ENCODE results near the gene CLECL1. TPM values are rescaled to one million over a fixed set of nuclear protein-coding genes. Genes with fewer than 3 reads are reported as not detected.
A peak's percentile ranks its signal among the peaks of the same experiment; 100 is the strongest.

The CLECL1 gene
- total and polyA plus RNA-seq, 2 of the 13 experiments (the other 11 are each of a cell fraction or from before 2014, with no cell fraction given), result not detected

DNA sequence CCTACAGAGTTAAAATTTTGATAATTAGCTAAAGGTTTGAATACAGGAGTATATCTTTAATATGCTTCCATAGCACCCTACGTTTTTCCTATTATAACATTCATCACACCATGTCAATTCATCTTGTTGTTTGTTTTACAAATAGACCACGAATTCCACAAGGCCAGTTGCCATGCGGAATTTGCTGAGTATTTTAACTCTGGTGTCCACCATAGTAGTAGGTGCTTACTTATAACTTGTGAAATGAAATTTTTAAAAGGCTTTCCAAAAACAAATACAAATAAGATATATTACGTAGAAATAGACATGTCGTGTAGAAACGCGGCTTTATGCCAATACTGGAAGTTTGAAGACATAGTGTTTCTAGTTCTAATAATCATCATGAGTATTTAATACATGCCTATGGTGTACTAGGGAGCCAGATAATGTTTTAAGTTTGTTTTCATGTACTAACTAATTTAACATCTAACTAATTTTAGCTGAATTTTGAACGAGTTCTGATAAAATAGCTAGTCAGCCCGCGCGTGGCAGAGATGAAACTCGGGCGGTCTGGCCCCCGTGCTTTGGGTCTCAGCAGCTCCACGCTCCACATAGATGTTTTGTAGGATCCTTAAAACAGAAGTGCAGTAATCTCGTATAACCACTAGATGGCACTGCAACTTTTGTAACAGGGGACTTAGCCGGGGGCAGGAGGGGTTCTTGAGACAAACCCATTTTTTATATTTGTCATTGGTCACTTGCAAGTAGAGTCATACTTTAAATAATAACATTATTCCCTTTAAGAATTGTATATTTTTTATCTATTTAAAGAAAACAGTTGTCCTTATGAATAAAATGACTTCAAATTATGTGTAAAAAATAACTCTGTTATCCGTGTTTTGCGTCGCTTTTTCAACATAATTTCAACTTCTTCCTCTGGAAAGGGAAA lies 17.6 kb upstream of the CLECL1 start:
- H3K36me3 ChIP-seq (replicated peaks in 1 of 2; ENCODE audit: control insufficient read depth in 1 of 2, insufficient read depth in 2 of 2, low read length in 2 of 2), result no peaks in the 10 kb centered on the region
- peak; percentile 71 for ATAC-seq
- in situ Hi-C loops (cut with HindIII; ENCODE audit: extremely low pct_ligation_motif_present, low pct_unique_long_range_greater_than_20kb), result loop anchor here (5.0 to 10.0 kb wide), 2 partner anchors 177 to 384 kb away; partner anchors contain the start of gene CLEC7A
- intact Hi-C loops (cut with micrococcal nuclease; ENCODE audit: unreplicated experiment), result loop anchor here (1.0 kb wide), 3 partner anchors 48 to 390 kb away; no protein-coding TSS in a partner anchor
- H3K4me2 ChIP-seq (ENCODE audit: low read depth, low read length), result 0 out of 2 replicates have a peak overlapping the region, but pooled peaks have one; percentile 9
- BruUV-seq (replicated peaks), result no TSS peak
- no peak overlapping the region for H2AFZ ChIP-seq (ENCODE audit: low read length)
- H4K20me1 ChIP-seq (ENCODE audit: insufficient read depth, low read length), result no peaks in the 10 kb centered on the region
- peak; percentile 54 for FAIRE-seq
- H3K27ac ChIP-seq (ENCODE audit: extremely low read length, insufficient read depth, low read length), result no peak overlapping the region
- H3K27me3 ChIP-seq (ENCODE audit: control insufficient read depth in 1 of 2, insufficient read depth in 2 of 2, low read length in 2 of 2), result no peaks in the 10 kb centered on the region
- H3K9ac ChIP-seq (ENCODE audit: insufficient read depth, low read depth, low read length), result no peak overlapping the region
- H3K4me1 ChIP-seq (ENCODE audit: insufficient read depth, low read length), result no peaks in the 10 kb centered on the region
- no peaks in the 10 kb centered on the region for H3K9me3 ChIP-seq (ENCODE audit: low read length)
- WGBS (ENCODE audit: low lambda C conversion rate), result under 1% methylated on average over 19 of the region's 20 CpGs
- ChIA-PET POLR2A (no interaction called here), CTCF (ENCODE audit: low intra/inter-chr PET ratio, low total read pairs) (interaction anchor here (2.2 to 3.7 kb wide), 3 partner anchors 47 to 389 kb away, joined by 8 to 19 read pairs (median 10); no protein-coding TSS in a partner anchor)
- H3K79me2 ChIP-seq (ENCODE audit: insufficient read depth, low read length), result no peaks in the 10 kb centered on the region
- peak; percentile 47 for DNase-seq (ENCODE audit: low spot score)
- H3K4me3 ChIP-seq (replicated peaks in 1 of 3; ENCODE audit: insufficient read depth in 1 of 3, low read depth in 2 of 3, low read length in 3 of 3), result no peak overlapping the region
- TF ChIP-seq RARG (CRISPR knock-in tag; IDR thresholded peaks at IDR 0.05; ENCODE audit: low read depth), result no peak
- peak; percentile 46 for TF ChIP-seq STAG1 (CRISPR knock-in tag; IDR thresholded peaks at IDR 0.05)
- TF ChIP-seq, protein P1, sequence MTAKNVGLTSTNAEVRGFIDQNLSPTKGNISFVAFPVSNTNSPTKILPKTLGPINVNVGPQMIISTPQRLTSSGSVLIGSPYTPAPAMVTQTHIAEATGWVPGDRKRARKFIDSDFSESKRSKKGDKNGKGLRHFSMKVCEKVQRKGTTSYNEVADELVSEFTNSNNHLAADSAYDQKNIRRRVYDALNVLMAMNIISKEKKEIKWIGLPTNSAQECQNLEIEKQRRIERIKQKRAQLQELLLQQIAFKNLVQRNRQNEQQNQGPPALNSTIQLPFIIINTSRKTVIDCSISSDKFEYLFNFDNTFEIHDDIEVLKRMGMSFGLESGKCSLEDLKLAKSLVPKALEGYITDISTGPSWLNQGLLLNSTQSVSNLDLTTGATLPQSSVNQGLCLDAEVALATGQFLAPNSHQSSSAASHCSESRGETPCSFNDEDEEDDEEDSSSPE (CRISPR knock-in tag; IDR thresholded peaks at IDR 0.05), result no peak
- peak; percentile 33; the same call in 1 of the 2 replicates for TF ChIP-seq RAD21 (CRISPR knock-in tag; IDR thresholded peaks at IDR 0.05)
- TF ChIP-seq, protein P2, sequence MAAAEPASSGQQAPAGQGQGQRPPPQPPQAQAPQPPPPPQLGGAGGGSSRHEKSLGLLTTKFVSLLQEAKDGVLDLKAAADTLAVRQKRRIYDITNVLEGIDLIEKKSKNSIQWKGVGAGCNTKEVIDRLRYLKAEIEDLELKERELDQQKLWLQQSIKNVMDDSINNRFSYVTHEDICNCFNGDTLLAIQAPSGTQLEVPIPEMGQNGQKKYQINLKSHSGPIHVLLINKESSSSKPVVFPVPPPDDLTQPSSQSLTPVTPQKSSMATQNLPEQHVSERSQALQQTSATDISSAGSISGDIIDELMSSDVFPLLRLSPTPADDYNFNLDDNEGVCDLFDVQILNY (CRISPR knock-in tag; conservative IDR thresholded peaks at IDR 0.05), result no peak
- TF ChIP-seq, protein P3, sequence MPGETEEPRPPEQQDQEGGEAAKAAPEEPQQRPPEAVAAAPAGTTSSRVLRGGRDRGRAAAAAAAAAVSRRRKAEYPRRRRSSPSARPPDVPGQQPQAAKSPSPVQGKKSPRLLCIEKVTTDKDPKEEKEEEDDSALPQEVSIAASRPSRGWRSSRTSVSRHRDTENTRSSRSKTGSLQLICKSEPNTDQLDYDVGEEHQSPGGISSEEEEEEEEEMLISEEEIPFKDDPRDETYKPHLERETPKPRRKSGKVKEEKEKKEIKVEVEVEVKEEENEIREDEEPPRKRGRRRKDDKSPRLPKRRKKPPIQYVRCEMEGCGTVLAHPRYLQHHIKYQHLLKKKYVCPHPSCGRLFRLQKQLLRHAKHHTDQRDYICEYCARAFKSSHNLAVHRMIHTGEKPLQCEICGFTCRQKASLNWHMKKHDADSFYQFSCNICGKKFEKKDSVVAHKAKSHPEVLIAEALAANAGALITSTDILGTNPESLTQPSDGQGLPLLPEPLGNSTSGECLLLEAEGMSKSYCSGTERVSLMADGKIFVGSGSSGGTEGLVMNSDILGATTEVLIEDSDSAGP (CRISPR knock-in tag; IDR thresholded peaks at IDR 0.05; ENCODE audit: borderline replicate concordance), result no peak
- TF ChIP-seq, protein P4, sequence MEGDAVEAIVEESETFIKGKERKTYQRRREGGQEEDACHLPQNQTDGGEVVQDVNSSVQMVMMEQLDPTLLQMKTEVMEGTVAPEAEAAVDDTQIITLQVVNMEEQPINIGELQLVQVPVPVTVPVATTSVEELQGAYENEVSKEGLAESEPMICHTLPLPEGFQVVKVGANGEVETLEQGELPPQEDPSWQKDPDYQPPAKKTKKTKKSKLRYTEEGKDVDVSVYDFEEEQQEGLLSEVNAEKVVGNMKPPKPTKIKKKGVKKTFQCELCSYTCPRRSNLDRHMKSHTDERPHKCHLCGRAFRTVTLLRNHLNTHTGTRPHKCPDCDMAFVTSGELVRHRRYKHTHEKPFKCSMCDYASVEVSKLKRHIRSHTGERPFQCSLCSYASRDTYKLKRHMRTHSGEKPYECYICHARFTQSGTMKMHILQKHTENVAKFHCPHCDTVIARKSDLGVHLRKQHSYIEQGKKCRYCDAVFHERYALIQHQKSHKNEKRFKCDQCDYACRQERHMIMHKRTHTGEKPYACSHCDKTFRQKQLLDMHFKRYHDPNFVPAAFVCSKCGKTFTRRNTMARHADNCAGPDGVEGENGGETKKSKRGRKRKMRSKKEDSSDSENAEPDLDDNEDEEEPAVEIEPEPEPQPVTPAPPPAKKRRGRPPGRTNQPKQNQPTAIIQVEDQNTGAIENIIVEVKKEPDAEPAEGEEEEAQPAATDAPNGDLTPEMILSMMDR (CRISPR knock-in tag; IDR thresholded peaks at IDR 0.05), result peak; percentile 73
- TF ChIP-seq FOXA1 (IDR thresholded peaks at IDR 0.05), result no peak
- peak; percentile 30; the same call in 1 of the 2 replicates for TF ChIP-seq FOXA1 (CRISPR knock-in tag; IDR thresholded peaks at IDR 0.05)
- TF ChIP-seq ZNF761 (CRISPR knock-in tag; conservative IDR thresholded peaks at IDR 0.05), result no peak
- 0 out of 2 replicates have a peak, but pooled peaks have one; percentile 28 for TF ChIP-seq FOXA3 (CRISPR knock-in tag; IDR thresholded peaks at IDR 0.05)
- peak; percentile 38; the same call in 1 of the 2 replicates for TF ChIP-seq SMC3 (IDR thresholded peaks at IDR 0.05; ENCODE audit: low read length)
- TF ChIP-seq HDAC6 (IDR thresholded peaks at IDR 0.05; ENCODE audit: low read depth, low read length), result no peak
- no peak for TF ChIP-seq HDAC2 (CRISPR knock-in tag; IDR thresholded peaks at IDR 0.05)
- TF ChIP-seq HOXA3 (CRISPR knock-in tag; IDR thresholded peaks at IDR 0.05), result no peak
- no peak for TF ChIP-seq ZNF432 (CRISPR knock-in tag; IDR thresholded peaks at IDR 0.05; ENCODE audit: borderline replicate concordance)

Data from HepG2 (cell line).